NOMO-1 (cell line): Measurements from ENCODE around the gene ANKRD60.
A peak's percentile ranks its signal among the peaks of the same experiment; 100 is the strongest.

ENCODE experiments used
- DNase-seq, 2 experiments: peaks; one replicate each; lab custom pipeline; 2025; ENCODE audit not compliant: unreplicated experiment in 2 of 2; lab: John Stamatoyannopoulos, UW

ANKRD60 gene

GRCh38 chr20:58196402-58197184 lies 31.9 kb downstream of the ANKRD60 start:
- DNase-seq, result no peak

GRCh38 chr20:58195047-58195446 lies 33.4 kb downstream of the ANKRD60 start:
- DNase-seq, result no peak

- DNase-seq, result no peak
These were observed 34.2 kb downstream of the ANKRD60 start for GRCh38 chr20:58194175-58194791.

GRCh38 chr20:58192567-58192966 lies 35.9 kb downstream of the ANKRD60 start:
- DNase-seq, result no peak

- no peak for DNase-seq
These were observed 36.4 kb downstream of the ANKRD60 start for GRCh38 chr20:58192065-58192464.

DNA sequence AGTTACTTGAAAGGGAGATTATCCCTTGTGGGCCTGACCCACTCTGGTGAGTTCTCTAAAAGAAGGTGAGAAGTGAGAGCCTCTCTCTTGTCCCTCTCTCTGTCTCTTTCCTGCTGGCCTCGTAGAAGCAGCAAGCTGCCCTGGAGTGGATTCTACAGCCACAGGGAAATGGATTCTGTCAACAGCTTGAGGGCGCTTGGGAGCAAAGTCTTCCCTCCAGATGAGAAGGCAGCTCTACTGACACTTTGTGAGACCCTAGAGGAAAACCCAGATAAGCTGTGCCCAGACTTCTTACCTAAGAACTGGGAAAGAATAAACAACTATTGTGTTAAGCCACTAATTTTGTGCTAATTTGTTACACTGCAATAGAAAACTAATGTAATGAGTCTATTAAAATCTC lies 39.9 kb downstream of the ANKRD60 start:
- DNase-seq, result no peak

DNA sequence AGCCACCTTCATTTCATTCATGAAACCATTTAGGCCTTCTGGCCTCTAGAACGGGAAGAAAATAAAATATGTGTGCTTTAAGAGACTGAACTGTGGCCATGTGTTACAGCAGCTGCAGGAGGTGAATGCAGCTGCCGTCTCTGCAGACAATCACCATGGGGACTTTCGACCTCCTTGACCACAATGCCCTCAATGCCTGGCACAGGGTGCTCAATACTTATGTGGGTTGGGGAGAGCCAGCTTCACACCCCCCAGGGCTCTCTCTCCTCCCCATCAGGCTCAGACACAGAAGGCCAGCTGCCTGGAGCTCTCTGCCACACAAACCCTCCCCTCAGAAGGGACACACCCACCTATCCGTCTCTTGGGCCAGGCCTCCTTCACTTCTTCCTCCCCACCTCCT lies 43.5 kb downstream of the ANKRD60 start:
- no peak for DNase-seq

GRCh38 chr20:58184063-58184462 lies 44.4 kb downstream of the ANKRD60 start:
- no peak for DNase-seq

DNA sequence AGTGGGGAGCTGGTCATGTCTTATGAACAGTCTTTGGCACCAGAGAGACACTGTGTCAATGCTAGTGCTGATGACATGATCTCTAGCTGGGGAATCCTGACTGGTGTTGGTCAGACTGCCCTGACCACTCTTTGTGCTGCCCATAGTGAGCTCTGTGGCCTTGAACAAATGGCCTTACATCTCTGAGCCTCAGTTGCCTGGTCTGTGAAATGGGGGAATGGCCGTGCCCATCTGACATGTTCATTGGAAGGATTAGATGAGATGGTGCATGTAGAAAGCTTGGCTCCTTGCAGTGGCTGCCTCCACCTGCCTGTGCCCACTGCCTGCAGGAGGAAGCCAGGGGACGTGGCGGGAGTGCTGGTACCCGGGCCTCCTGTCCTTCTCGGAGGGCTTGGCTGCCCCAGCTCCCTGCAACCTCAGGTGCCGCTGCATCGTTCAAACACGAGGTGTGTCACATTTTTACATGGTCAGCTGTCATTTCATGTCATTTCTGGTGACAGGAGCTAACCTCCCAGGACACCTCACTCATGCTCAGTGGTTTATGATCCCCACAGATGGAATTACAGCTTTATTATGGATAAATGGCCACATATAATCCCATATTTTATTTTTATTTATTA lies 45.8 kb downstream of the ANKRD60 start:
- DNase-seq, result no peak

DNA sequence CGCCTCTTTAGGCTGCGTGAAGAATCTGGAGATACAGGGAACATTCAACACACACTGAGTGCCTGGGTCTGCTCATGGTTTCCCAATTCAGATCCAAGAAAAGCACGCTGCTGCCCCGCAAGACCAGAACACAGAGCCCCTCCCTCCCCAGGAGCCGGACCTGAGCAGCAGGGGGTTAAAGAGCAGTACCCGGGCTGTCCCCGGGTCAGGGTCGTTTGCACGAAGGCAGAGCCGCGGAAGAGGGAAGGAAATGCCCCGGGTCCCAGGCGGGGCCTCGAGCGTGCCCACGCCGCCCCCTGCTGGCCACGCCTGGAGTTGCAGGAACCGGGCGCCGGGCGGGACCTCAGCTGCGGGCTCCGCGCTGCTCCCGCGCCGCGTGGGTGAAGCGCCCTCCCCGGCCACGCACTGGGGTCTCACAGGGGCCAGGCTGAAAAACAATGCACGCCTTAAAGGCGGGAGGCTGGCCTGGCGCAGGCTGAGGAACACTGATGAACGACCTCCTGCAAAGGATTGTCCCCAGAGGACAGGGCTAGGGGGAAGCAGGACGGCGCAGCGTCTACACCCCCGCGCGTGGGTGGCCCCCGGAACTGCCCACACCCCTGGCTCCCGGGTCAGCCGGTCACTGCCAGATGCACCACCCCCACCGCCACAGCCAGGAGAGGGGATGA lies 48.9 kb downstream of the ANKRD60 start:
- DNase-seq, result peak; percentile 58 to 59

DNA sequence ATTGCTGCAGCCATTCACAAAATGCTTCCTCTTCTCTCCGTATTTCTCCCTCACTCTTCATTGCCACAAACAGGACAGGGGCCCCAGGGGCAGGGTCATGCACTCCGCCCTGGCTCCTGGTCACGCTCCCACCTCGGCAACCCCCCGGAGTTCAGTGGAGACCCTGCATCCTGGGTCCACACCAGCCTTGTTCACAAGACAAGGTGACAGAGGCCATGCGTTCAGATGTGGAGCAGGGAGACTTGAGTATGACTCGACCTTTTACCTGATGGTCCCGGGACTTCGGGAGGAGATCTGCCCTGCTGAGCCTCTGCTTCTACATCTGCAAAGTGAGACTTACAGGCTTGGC lies 49.4 kb downstream of the ANKRD60 start:
- DNase-seq, result no peak

DNA sequence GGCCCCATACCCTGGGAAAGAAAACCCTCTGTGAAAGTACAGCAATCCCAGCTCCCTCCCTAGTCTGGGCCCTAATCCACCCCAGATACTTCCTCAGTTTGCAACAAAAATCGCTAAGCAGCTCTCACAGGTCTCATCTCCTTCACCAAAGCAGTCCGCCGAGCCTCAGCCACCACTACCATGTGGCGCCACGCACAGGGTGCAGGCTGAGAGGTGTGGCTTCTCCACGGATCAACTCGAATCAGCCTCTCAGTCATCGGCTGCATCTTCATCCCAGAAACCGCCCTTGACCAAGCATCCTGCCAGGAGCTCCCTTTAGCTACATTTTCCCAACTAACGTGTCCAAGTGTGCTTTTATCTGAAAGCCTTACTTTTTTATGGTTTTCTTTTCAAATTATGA lies 50.7 kb downstream of the ANKRD60 start:
- DNase-seq, result no peak

DNA sequence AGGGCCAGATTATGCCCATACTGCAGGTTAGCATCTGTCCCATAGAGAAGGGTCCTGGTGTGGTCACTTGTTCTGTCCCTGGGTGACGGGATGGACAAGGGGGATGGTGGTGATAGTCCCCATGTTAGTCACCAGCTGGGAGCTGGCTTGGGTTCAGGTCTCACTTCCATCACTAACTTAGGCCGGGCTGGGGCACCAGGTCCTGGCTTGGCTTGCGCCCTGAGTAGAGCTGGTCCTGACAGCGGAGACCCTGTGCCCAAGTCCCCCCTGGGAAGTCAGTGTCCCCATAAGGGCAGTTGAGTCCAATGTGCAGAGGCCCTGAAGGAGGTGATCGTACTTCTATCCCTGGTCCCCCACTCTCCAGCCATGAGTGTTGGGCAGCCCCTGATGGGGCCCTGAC lies 52.6 kb downstream of the ANKRD60 start:
- no peak for DNase-seq

GRCh38 chr20:58175425-58175824 lies 53.0 kb downstream of the ANKRD60 start:
- DNase-seq, result no peak

DNA sequence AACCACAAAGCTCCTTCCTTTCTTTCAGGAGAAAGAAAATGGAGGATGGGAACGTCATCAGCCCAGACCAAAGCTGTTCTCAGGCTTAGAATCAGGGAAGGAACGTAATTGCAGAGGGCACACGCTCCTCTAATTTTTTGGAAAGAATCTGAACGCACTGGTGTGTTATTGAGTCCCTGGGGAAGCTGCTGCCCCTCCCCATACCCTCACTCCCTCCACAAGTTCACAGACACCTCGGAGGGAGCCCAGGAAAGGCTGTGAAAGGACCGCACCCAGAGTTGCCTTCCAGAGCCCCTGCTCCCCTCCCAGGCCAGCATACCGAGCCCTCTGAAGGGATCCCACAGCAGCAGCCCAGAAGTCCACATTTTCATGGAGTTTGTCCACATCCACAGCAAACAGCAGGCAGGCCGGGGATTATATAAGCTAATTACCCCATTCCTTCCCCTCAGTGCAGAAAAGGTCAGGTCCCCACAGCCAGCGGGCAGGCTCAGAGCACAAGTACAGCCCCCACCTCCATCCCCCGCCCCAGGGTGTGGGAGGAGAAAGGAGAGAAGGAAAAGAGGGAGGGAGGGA lies 53.7 kb downstream of the ANKRD60 start:
- no peak for DNase-seq

GRCh38 chr20:58173930-58174707 lies 54.3 kb downstream of the ANKRD60 start:
- DNase-seq, result peak in 1 of 2 experiments; percentile 5

DNA sequence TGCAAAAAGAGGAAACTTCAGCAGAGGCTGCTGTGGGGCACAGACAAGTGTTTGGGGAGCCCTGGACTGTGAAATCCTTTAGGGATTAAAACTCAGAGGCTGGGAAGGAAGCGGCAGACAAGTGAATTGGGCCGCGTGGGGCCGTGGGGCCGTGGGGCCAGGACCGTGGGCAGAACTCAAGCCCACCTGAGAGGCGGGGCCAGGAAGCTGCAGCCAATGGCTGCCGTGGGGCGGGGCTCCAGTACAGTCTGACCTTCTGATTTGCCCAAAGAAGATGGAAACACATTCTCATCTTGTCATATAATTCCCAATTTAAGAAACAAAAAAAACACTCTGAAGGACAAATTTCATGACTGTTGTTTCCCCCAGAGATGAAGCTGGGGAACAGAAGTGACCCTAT lies 55.4 kb downstream of the ANKRD60 start:
- no peak for DNase-seq

GRCh38 chr20:58171796-58172425 lies 56.5 kb downstream of the ANKRD60 start:
- no peak for DNase-seq

GRCh38 chr20:58169450-58169849 lies 59.0 kb downstream of the ANKRD60 start:
- no peak for DNase-seq

- no peak for DNase-seq
These were observed 59.6 kb downstream of the ANKRD60 start for GRCh38 chr20:58168843-58169242.
